H9 (cell line): Measurements from ENCODE around the gene ESRRA. TPM values are rescaled to one million over a fixed set of nuclear protein-coding genes. Genes with fewer than 3 reads are reported as not detected.

Experiments used
- DNase-seq: peaks from one replicate; pipeline ENCODE4 v3.0.0-alpha.2; 2017
- H2AFZ ChIP-seq: one replicate; pipeline ENCODE4 v1.6.1; 2013; ENCODE audit warnings: mild to moderate bottlenecking, low read length, control low read depth, moderate library complexity
- H2AK5ac ChIP-seq: 2 replicates; pipeline ENCODE4 v1.6.1; 2013; ENCODE audit warnings: low read length, control low read depth, mixed read lengths; ENCODE audit not compliant: insufficient read length
- H2BK120ac ChIP-seq: one replicate; pipeline ENCODE4 v1.6.1; 2013; ENCODE audit warnings: low read depth, mild to moderate bottlenecking, low read length, control low read depth, inconsistent platforms; ENCODE audit not compliant: poor library complexity, severe bottlenecking
- H2BK12ac ChIP-seq: 2 replicates; pipeline ENCODE4 v1.6.1; 2013; ENCODE audit warnings: low read length, control low read depth, mixed read lengths, low read depth; ENCODE audit not compliant: insufficient read length
- H2BK15ac ChIP-seq: 2 replicates; pipeline ENCODE4 v1.6.1; 2013; ENCODE audit warnings: low read depth, low read length, control low read depth
- H2BK20ac ChIP-seq: one replicate; pipeline ENCODE4 v1.6.1; 2013; ENCODE audit warnings: low read depth, mild to moderate bottlenecking, low read length, control low read depth, inconsistent platforms; ENCODE audit not compliant: poor library complexity, severe bottlenecking
- H2BK5ac ChIP-seq: 2 replicates; pipeline ENCODE4 v1.6.1; 2013; ENCODE audit warnings: low read length, control low read depth, mixed read lengths; ENCODE audit not compliant: insufficient read length
- H3K14ac ChIP-seq: 2 replicates; pipeline ENCODE4 v1.6.1; 2013; ENCODE audit warnings: low read length, control low read depth; ENCODE audit not compliant: insufficient read depth
- H3K18ac ChIP-seq: 2 replicates; pipeline ENCODE4 v1.6.1; 2013; ENCODE audit warnings: low read depth, mild to moderate bottlenecking, mixed read lengths, low read length, control low read depth; ENCODE audit not compliant: insufficient read length
- H3K23ac ChIP-seq: 2 replicates; pipeline ENCODE4 v1.6.1; 2013; ENCODE audit warnings: low read length, control low read depth, mixed read lengths, low read depth; ENCODE audit not compliant: insufficient read length
- H3K23me2 ChIP-seq: 2 replicates; pipeline ENCODE4 v1.6.1; 2013; ENCODE audit warnings: low read depth, mild to moderate bottlenecking, mixed read lengths, low read length, control low read depth; ENCODE audit not compliant: insufficient read length, poor library complexity, severe bottlenecking
- H3K27ac ChIP-seq: 2 replicates; pipeline ENCODE4 v1.5.1; 2013; ENCODE audit warnings: low read length, control low read depth, mixed read lengths, low read depth; ENCODE audit not compliant: insufficient read length
- H3K27me3 ChIP-seq: 2 replicates; pipeline ENCODE4 v1.6.1; 2013; ENCODE audit warnings: low read length, control low read depth, inconsistent platforms; ENCODE audit not compliant: insufficient read depth
- H3K4ac ChIP-seq: 2 replicates; pipeline ENCODE4 v1.6.1; 2013; ENCODE audit warnings: low read depth, mild to moderate bottlenecking, control low read depth, inconsistent platforms, low read length, moderate library complexity
- H3K4me1 ChIP-seq: 2 replicates; pipeline ENCODE4 v1.6.1; 2013; ENCODE audit warnings: low read length, control low read depth, inconsistent platforms; ENCODE audit not compliant: insufficient read depth
- H3K4me2 ChIP-seq: 2 replicates; pipeline ENCODE4 v1.6.1; 2013; ENCODE audit warnings: low read length, control low read depth, mixed read lengths; ENCODE audit not compliant: insufficient read length, insufficient read depth
- H3K56ac ChIP-seq: 2 replicates; pipeline ENCODE4 v1.6.1; 2013; ENCODE audit warnings: low read depth, mild to moderate bottlenecking, mixed read lengths, low read length, control low read depth; ENCODE audit not compliant: insufficient read length
- H3K79me1 ChIP-seq: 2 replicates; pipeline ENCODE4 v1.6.1; 2013; ENCODE audit warnings: low read depth, mild to moderate bottlenecking, moderate library complexity, low read length, control low read depth, inconsistent platforms; ENCODE audit not compliant: insufficient read depth, poor library complexity, severe bottlenecking
- H3K79me2 ChIP-seq: 2 replicates; pipeline ENCODE4 v1.6.1; 2013; ENCODE audit warnings: low read length, control low read depth, inconsistent platforms; ENCODE audit not compliant: insufficient read depth
- H3K9ac ChIP-seq: 2 replicates; pipeline ENCODE4 v1.6.1; 2013; ENCODE audit warnings: low read length, control low read depth, mixed read lengths; ENCODE audit not compliant: insufficient read length; ENCODE audit errors: extremely low read depth
- H3K9me3 ChIP-seq: one replicate; pipeline ENCODE4 v1.6.1; 2013; ENCODE audit warnings: low read depth, low read length, inconsistent platforms; ENCODE audit not compliant: control insufficient read depth
- H3T11ph ChIP-seq: one replicate; pipeline ENCODE4 v1.6.1; 2013; ENCODE audit warnings: mild to moderate bottlenecking, low read length, control low read depth, inconsistent platforms
- H4K20me1 ChIP-seq: one replicate; pipeline ENCODE4 v1.6.1; 2013; ENCODE audit not compliant: control insufficient read depth, insufficient read length, insufficient read depth
- H4K5ac ChIP-seq: 2 replicates; pipeline ENCODE4 v1.6.1; 2013; ENCODE audit warnings: low read depth, mild to moderate bottlenecking, mixed read lengths, low read length, control low read depth; ENCODE audit not compliant: insufficient read length
- H4K8ac ChIP-seq: replicated peaks from 2 replicates; pipeline ENCODE4 v1.6.1; 2013; ENCODE audit warnings: low read length, control low read depth, mixed read lengths, low read depth; ENCODE audit not compliant: insufficient read length
- H4K91ac ChIP-seq: 2 replicates; pipeline ENCODE4 v1.6.1; 2013; ENCODE audit warnings: low read depth, mild to moderate bottlenecking, moderate library complexity, mixed read lengths, low read length, control low read depth; ENCODE audit not compliant: insufficient read length
- H3K27ac Mint-ChIP-seq, 3 experiments: 2 replicates in 2 of 3; 3 replicates in 1 of 3; pipeline ENCODE4 v1.8.0; 2020 to 2021; ENCODE audit warnings: mixed read lengths in 3 of 3, mild to moderate bottlenecking in 1 of 3, moderate library complexity in 1 of 3
- H3K27me3 Mint-ChIP-seq: 2 replicates; pipeline ENCODE4 v1.8.0; 2021; ENCODE audit warnings: low read depth, mild to moderate bottlenecking, moderate library complexity, mixed read lengths
- H3K36me3 Mint-ChIP-seq, 3 experiments: 2 replicates in 2 of 3; 3 replicates in 1 of 3; pipeline ENCODE4 v1.8.0; 2020 to 2021; ENCODE audit warnings: low read depth in 3 of 3, mixed read lengths in 3 of 3; ENCODE audit not compliant: insufficient read depth in 1 of 3
- H3K4me1 Mint-ChIP-seq, 2 experiments: 2 replicates each; pipeline ENCODE4 v1.8.0; 2020; ENCODE audit warnings: mixed read lengths in 2 of 2
- H3K4me3 Mint-ChIP-seq, 2 experiments: 2 replicates in 1 of 2; 3 replicates in 1 of 2; pipeline ENCODE4 v1.8.0; 2020 to 2021; ENCODE audit warnings: mild to moderate bottlenecking in 2 of 2, mixed read lengths in 2 of 2, moderate library complexity in 1 of 2
- H3K9me3 Mint-ChIP-seq, 2 experiments: 2 replicates in 1 of 2; 3 replicates in 1 of 2; pipeline ENCODE4 v1.8.0; 2020; ENCODE audit warnings: mild to moderate bottlenecking in 2 of 2, mixed read lengths in 2 of 2, moderate library complexity in 1 of 2
- CTCF ChIP-seq: fragments of 200-600 bp; sonication (generic); conservative IDR thresholded peaks from 3 replicates; pipeline ENCODE4 v1.8.0; 2021; ENCODE audit warnings: antibody characterized with exemption, mild to moderate bottlenecking
- WGBS: extraction: QIAGEN DNeasy Blood & Tissue Kit; methylation state at CpG from one replicate; pipeline ENCODE4 v1.1.7; 2013; ENCODE audit warnings: missing lambda C conversion rate, low lambda C conversion rate, mixed read lengths; ENCODE audit not compliant: insufficient read length; ENCODE audit errors: extremely low coverage; 5-methylcytosine and 5-hydroxymethylcytosine counted together
- total RNA-seq: library from RNA; stranded (reverse); gene quantifications from 2 replicates; pipeline ENCODE4 v1.2.1, GENCODE V29; 2021

The ESRRA gene
- total RNA-seq, 1 experiment from 2014 or later: 42.3 TPM

DNA sequence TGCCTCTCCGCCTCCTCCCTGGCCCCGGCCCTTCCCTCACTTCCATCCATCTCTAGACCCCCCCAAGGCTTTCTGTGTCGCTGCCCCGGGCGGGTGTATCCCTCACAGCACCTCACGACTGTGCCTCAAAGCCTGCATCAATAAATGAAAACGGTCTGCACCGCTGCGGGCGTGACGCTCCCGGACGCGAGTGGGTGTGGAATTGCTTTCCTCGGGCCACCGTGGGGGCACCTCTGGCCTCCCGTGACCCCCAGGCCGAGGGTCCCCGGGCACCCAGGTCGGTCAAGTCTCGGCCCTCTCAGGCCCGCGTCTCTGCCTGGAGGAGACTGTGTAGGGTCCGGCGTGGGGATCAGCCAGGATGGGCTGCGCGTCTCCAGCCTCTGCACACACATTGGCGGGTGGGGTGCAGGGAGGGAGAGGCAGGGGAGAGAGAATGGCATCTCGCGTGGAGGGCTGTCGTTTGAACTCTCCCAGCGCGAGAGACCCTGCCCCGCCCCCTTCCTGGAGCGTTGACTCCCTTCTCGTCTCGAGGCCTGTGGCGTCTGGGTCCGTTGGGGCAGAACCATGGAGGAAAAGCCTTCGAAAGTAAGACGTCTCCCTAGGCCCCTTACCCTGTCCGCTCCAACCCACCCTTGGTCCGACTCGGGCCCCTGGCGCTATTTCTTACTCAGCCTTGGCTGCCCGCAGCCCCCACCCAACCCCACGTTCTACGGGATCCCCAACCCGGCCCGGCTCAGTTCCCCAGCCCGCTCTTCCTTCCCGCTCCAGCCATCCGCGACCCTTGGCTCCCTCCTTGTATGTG is 5.3 kb upstream of the ESRRA start, which contains the start of gene CATSPERZ:
Gene CATSPERZ, plus strand, starts transcription at position 512 of the 802 bp plus-strand sequence. Its CDS starts 53 bp downstream, at position 565.
- H2BK15ac ChIP-seq: no peak within 1 kb of the TSS
- no peak within 1 kb of the TSS for H2AK5ac ChIP-seq
- no peak within 1 kb of the TSS for H3K18ac ChIP-seq
- DNase-seq: no peak
- no peak within 1 kb of the TSS for H3K23ac ChIP-seq
- Mint-ChIP-seq H3K27ac (no peak within 1 kb of the TSS), H3K27me3 (peaks cover 86% of the 10 kb centered on the region), H3K9me3 (peaks cover 0 to 3% of the 10 kb centered on the region in 2 experiments; a peak in 2 of 5 replicates), H3K4me3 (peak within 1 kb of the TSS; percentile 54 to 82), H3K4me1 (peaks cover 12 to 29% of the 10 kb centered on the region in 2 experiments; a peak in 3 of 4 replicates), H3K36me3 (peaks cover 0 to 2% (median 0%) of the 10 kb centered on the region in 3 experiments; a peak in 2 of 7 replicates)
- no peak within 1 kb of the TSS for H3T11ph ChIP-seq
- H3K27me3 ChIP-seq: peaks cover 55% of the 10 kb centered on the region
- no CpG with 5 or more reads among the region's 54 CpGs for WGBS
- no peak within 1 kb of the TSS for H4K8ac ChIP-seq
- H3K4me1 ChIP-seq: no peaks in the 10 kb centered on the region
- H4K91ac ChIP-seq: no peak within 1 kb of the TSS
- H3K79me2 ChIP-seq: no peaks in the 10 kb centered on the region
- no peak within 1 kb of the TSS for H2BK20ac ChIP-seq
- no peak within 1 kb of the TSS for H2AFZ ChIP-seq
- H3K79me1 ChIP-seq: no peaks in the 10 kb centered on the region
- H3K4ac ChIP-seq: no peak within 1 kb of the TSS
- no peak within 1 kb of the TSS for H4K5ac ChIP-seq
- no peaks in the 10 kb centered on the region for H3K9me3 ChIP-seq
- no peak within 1 kb of the TSS for H2BK12ac ChIP-seq
- H4K20me1 ChIP-seq: no peaks in the 10 kb centered on the region
- peaks cover 16% of the 10 kb centered on the region for H3K23me2 ChIP-seq
- peak within 1 kb of the TSS; percentile 21 for H3K4me2 ChIP-seq
- H3K27ac ChIP-seq: no peak within 1 kb of the TSS
- no peak within 1 kb of the TSS for H2BK5ac ChIP-seq
- no peak for TF ChIP-seq CTCF
- no peak within 1 kb of the TSS for H3K9ac ChIP-seq
- H2BK120ac ChIP-seq: no peak within 1 kb of the TSS
- no peak within 1 kb of the TSS for H3K56ac ChIP-seq
- no peak within 1 kb of the TSS for H3K14ac ChIP-seq
